Activated CD4-positive, alpha-beta T cell treated with anti-CD3 and anti-CD28 coated beads for 4 hours (primary cell): ENCODE measurements around the gene TNIK.

ENCODE experiments used
- DNase-seq, 2 donors: peaks; one replicate each; pipeline ENCODE4 v3.0.0-alpha.2; 2020

Gene TNIK

DNA sequence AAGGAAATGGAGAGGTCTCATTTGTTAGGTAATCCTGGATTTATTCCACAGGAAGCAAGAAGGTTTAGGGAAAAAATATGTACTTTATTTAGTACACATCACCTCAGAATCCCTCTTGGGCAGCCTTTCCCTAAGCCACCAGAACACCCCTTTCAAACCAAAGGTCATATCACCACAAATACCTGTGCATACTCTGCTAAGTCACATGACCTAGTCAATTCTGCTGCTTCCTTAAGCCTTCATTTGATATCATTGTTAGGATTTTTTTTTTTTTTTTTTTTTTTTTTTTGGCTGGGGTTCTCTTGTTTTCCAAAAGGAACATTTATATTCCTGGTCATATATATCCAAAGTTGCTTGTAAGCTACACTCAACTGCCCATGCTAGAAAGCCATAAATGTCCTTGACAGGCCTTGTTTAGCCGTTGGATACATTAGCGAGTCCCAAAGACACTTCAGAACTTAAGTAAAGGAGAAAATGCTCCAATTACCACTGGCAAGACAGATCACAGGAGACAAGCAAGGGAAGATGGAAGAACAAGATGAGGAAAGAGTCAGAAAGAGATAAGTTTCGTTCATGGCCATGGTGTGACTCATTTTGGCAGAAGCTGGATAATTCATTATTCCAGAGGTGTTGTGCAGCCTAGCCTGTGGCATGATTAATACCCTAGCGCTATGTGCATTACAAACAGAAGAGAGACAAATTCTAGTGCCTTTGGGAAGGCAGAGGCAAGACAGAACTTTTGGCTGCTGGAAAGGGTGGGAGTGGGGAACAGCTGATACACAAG lies 278.1 kb downstream of the TNIK start:
- DNase-seq: no peak

DNA sequence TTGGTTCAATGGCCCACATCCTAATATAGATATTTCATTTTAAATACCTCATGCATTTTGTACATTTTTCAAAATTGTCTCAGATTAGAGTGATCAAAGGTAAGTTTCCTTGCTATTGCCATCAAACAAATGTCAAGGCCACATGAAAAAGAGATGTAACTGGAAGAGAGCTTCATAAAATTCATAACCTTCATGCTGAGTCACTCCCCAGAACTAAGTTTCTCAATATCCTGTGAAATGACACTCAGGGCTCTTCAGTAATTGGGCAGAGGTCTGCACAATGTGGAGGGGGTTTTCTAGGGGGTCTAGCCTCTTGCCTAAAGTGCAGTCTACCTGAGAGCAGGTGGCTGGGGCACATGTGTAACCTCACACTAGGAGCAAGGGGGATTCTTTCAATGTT lies 281.5 kb downstream of the TNIK start:
- no peak for DNase-seq

DNA sequence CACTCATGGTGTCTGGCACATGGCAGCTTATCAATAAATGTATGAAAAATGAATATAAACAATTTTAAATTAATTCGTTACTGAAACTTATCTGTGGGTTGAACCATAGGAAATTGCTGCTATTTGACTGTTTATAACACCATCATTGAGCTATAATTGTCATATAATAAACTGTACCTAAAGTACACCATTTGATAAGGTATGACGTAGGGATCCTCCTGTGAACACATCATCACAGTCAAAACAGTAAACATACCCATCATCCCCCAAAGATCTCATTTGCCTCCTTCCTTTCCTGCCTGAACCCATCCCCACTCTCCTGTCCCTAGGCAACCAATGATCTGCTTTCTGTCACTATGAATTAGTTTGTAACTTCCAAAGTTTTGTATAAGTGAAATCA lies 282.7 kb downstream of the TNIK start:
- DNase-seq: no peak

GRCh38 chr3:171177056-171177455 lies 283.1 kb downstream of the TNIK start:
- no peak for DNase-seq

- no peak for DNase-seq
Observed at GRCh38 chr3:171176244-171176933, 283.8 kb downstream of the TNIK start.

GRCh38 chr3:171175741-171176234 lies 284.4 kb downstream of the TNIK start:
- no peak for DNase-seq

DNA sequence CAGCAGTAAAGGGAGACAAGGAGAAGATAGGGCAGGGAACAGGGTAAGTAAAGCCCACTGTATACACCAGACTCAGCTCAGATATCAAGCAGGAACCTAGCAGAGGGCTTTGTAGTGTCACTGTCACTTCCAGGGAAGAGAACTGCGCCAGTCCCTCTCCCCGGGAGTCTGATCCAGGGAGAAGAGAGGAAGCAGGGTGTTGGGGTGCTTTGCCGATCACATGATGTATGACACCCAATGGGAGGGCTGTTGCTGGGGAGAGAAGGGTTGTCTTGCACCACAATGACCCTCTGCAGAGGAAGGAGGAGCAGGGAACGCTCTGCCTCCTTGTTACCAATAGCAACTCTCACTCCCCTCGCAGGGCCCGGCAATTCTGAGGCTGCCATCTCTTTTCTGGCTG lies 286.5 kb downstream of the TNIK start:
- no peak for DNase-seq

DNA sequence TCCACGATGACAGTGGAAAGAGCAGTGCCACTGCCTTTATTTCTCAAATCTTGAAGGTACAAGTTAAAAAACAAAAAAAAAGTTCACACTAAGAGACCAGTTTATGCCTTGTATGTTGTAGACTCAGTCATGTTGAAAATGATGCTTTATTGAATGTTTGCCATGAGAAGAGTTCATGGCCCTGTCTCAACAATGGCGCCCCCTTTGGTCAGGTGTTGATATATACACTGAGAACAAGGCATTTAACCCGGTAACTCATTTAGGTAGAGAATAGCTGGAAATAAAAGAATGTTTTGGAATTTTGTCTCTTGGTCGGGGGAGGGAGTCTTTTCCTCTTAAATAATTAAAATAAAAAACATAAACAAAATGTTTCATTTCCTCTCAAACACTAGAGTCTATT lies 288.1 kb downstream of the TNIK start:
- DNase-seq: peak in 1 of 2 donors; percentile 10

DNA sequence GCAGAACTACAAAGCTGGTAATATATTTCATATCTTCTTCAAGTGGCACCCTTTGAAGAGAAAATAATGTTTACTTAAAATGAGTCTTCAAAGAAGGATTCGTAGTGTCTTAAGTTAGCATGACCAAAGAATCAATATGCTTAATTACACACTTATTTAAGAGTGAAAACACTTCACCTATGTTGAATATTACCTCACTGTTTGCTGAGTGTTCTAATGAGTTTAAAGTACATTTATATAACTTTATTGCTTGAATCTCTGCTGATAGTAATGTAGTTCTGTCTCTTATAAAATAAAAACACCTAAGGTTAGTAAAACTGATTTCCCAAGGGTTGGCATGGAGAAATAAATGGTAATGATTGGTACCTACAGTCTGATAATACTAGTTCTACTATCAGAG lies 290.3 kb downstream of the TNIK start:
- no peak for DNase-seq

- no peak for DNase-seq
Observed at GRCh38 chr3:171169443-171169842, 290.8 kb downstream of the TNIK start.

DNA sequence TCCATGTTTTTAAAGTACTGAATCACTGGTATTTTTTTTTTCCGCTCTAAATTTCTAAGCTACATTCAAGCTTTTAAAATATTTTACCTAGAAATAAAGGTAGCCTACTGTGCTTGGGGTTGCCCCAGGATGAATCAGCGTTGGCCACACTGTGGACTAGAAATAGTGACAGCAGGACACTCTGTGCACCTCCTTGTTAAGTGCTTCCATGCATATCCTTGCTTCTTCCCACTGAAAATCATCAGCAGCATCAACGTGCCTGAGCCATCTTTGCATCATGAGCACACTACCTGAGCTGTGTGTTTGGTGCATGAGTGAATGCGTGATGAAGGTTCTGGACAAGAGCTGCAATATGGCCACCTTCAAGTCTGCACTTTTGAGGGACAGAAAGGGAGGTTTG lies 291.7 kb downstream of the TNIK start:
- no peak for DNase-seq

DNA sequence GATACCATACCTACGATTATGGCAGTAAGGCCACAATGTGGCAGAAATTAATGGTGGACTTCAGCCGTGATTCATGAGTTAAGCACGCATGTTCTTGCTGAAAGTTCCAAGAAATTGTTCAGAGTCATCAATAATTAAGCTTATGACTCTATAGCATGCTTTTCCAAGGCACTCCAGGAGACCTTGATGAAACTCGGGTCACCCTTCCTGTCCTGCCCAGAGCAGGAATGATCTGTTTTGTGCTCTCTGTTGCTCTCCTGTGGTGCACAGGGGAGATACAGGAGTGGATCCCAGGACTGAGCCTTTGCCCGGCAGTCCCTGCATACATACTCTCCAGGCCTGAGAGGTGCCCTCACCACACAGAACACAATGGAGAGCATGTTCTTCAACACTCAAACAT lies 292.1 kb downstream of the TNIK start:
- DNase-seq: no peak

DNA sequence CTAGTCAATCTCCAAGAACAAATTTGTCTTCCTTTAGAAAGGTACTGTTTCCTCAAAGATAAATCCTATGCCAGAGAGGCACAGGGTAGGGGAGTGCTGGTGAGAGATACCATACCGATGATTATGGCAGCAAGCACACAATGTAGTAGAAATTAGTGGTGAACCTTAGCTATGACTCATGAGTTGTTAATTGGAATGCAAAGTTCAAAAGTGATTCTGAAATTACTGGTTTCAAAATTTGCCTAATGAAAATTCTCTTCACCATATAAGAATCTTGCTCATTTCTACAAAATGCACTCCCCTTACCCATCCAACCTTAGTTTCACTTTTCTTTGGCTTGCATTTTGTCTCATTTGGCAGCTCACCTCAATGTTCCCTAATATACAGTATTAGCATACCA lies 294.2 kb downstream of the TNIK start:
- DNase-seq: no peak

DNA sequence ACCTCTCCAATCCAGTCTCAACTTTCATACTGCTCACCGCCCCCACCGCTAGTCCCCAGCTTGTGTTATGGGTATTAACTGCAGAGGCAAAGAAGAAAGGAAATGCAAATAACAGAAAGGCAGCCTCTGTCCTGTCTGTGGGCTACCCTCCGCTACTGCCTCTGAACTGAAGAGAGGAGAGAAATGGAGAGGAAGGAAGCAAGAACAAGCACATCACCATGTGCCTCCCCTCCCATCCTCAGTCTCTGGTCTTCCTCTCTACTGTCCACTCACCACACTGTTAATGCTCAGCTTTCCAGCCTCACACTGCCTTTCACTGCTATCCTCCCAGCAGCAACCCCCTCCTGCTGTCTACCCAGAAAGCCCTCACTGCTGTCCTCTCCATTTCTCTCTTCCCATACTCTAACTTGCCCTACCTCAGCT lies 294.7 kb downstream of the TNIK start:
- no peak for DNase-seq

- DNase-seq: no peak
Observed at GRCh38 chr3:171164067-171164465, 296.1 kb downstream of the TNIK start.

GRCh38 chr3:171163101-171164066 lies 296.8 kb downstream of the TNIK start:
- DNase-seq: peak in 1 of 2 donors; percentile 13

DNA sequence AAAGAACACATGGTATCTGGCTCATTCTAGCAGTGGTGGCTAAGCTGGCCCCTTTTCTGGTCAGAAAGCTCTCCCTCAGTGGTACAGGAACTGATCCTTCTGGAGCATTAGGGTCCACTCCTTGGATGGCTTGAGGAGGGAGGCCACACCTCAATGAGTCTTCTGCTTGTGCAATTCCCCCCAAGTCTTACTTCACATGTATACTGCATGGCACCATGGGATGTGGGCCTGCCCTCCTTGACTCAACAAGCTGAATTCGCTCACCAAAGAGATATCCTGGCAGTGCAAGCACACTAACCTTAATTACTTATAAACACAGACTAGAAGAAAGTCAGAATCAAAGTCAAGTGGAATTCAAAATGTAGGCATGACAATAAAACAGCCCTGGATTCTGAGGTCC lies 299.9 kb downstream of the TNIK start:
- DNase-seq: no peak

DNA sequence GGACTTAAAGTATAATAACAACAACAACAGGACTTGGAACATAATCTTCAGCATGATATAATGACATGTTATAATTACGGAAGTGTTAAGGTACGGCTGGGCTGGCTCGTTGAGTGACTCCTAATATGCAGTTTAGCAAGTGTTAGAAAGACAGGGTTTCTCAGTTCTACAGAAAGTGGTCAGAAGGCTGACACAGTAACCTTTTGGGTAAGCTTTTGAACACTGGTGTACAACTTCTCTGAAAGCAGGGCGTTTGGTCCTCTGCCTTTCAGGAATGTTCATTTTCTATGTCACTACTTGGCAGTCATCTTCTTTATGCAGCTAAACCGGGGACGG lies 300.4 kb downstream of the TNIK start:
- DNase-seq: no peak

GRCh38 chr3:171159024-171159821 lies 301.0 kb downstream of the TNIK start:
- no peak for DNase-seq

- DNase-seq: no peak
Observed at GRCh38 chr3:171157980-171158379, 302.2 kb downstream of the TNIK start.

DNA sequence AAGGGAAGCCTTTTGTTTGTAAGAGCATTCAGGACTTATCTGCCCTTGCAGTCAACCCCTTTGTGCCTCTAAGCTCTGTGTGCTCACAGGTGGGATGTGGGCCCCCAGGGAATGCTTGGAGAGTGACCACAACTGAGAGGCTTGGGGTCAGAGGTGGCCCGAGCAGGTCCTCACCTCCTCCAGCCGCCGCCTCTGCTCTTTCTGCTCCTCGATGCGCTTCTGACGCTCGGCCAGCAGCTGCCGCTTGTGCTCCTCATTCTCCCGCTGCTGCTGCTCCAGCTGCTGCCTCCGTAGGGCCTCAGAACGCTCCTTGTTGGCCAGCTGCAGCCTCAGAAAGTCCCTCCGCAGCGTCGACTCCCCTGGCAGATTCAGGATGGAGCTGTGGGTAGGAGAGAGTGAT lies 302.9 kb downstream of the TNIK start:
- no peak for DNase-seq

GRCh38 chr3:171156401-171157010 lies 303.7 kb downstream of the TNIK start:
- no peak for DNase-seq
